ENCODE results near the gene KIRREL3.

KIRREL3 gene

DNA sequence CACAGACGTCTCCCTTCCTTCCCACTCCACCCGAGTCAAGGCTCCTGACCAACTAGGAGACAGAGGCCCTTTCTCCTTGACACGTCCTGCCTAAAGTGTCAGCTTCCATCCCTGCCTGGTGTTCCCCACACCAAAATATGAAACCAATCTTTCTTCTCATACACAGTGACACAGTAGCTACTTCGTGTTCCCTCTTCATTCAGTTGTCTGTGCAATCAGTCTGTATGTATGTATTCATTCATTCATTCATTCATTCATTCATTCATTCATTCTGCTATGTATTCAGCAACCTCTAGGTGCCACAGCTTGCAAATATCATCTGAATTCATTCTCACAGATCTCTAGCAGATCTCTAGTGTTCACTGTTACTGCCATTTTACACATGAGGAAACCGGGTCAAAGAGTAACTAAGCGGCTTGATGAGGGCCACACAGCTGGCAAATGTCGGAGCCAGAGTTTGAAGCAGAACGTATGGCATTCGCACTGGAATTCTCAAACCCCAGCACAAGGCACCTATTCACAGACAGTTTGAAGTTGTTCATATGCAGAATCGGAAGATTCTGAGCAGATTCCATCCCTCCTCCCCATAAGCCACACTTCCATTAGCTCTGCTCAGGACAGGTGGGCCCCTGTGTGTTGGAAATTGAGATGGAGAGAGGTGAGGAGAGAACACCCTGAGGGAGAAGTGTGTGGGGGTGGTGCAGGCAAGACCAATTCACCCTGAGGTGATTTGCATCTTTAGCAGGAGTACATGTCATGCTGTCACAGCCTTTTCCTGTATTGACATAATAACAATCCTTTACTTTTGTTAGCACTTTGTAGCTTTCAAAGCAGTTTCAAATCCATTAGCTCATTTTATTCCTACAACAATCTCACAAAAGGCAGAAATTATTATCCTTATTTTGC is 369.4 kb downstream of the KIRREL3 start:
- no peak for DNase-seq (ENCODE audit: low spot score)

DNA sequence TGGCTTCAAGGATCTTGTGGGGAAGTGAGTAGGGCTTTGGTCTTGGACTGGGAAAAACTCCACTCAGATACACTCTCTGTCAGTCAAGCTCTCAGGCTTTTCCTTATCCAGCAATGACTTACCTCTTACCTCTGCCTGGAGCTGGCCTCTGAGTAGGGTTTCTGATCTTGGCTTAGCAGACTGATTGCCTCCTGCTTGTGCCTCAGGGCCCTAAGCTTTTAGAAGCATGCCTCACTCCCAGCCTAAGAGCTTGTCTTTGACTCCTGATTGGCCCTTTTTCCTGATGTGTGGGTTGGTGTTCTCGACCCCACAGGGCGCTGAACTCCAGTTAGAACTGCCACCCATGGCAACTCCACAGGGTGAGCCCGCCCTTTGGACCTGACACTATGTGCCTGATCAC is 370.1 kb downstream of the KIRREL3 start:
- no peak for DNase-seq (ENCODE audit: low spot score)

DNA sequence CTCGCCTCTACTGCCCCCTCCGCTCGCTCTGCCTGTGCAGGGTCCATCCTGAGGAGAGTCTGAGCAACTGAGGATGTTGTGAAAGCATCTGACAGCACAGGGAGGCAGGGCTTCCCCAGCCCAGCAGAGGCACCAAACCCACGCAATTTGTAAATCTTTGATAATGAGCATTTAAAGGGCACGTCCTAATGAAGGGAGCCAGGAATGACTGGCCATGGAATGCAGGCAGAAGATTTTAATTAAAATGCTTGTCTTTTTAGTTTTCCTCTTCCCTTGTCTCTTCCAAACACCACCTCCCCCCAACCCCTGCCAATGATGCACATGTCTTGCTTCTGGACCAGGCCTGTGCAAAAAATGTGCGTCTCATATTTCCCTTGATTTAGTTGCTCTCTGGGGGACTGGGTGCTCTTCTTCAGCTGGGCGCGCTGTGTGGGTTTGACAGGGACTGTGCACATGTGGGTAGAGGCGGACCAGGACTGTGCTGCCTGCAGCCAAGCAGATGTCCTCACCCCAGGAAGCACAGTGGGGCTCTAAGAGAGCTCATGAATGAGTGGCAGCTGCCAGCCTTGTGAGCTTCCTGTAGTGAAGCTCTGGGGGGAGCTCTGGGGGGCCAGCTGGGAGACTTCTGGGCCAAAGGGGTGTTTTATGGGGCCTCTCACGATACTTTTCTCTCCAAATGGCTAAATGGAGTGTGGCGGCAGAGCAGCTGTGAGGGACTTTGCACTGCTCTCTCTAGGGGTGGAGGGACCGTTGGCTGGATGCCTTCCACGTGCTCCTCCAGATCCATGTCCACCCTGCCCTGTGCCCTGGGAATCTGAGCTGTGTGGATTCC is 371.6 kb downstream of the KIRREL3 start:
- no peak for DNase-seq (ENCODE audit: low spot score)

DNA sequence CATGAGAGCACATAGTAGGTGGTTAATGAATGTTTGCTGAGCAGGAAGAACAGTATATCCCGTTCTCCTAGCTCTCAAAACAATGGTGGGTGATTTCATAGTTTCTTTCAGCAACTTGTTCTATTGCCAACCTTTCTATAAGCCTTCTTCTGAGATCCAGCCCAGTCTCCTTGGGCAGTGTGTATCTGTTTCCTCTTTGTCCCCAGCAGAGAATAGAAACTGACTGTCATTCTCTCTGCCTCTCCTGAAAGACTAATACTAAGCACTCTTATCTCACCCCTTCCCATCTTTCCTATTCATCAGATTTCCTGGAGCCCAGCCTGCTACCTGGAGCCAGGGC is 372.1 kb downstream of the KIRREL3 start:
- DNase-seq (ENCODE audit: low spot score), result no peak

DNA sequence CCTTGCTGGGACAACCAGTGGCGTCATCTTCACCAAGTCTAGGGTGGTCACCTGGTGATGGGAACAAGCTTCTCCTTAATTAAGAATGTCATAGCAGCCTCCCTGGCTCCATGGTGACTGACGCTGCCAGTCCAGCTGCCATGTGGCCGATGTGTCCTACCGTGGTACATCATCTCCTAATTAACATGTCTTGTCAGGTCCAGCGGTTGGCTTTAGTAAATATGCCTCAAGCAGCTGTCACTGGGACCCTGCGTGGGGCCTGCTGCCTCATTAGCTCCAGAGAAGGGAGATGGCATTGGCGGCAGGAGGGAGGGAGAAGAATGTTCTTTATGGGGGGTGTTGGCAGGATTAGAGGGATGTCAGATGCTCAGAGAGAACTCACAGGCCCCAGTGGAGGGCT is 373.1 kb downstream of the KIRREL3 start:
- DNase-seq (ENCODE audit: low spot score), result no peak

DNA sequence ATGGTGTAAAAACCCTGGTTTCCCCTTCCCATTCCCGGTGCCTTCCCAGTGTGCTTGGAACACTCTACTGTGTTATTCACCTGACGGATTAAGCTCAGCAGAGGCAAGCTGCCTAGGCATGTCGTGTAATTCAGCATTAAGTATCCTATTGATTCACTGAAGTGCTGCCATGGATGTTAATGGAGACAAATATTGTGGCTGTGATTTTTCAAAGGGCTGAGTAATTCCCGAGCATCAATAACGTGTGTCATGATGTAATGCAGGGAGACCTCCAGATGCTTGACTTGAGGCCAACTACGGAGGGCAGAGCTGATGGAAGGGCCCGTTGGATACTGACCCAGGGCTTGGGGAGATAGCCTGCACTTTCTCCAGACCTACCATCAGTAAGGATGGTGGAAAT is 376.1 kb downstream of the KIRREL3 start:
- DNase-seq (ENCODE audit: low spot score), result no peak

DNA sequence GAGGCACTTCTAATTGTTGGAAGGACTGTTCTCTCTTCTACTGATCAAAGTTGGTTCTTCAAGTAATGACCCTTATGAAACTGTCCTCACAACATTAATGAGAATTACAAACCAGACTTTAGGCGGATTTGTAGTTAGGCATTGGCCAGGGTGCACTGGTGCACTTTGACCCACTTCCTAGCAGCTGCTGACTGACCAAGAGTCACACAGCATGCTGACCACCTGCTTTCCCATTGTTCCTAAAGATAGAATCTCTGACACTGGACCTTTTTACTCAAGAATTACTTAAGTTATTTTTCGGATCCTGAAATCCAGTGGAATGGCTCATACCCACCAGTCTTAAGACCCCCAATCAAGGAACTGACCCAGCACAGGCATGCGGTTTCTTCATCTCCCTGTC is 381.1 kb downstream of the KIRREL3 start:
- DNase-seq (ENCODE audit: low spot score), result no peak

DNA sequence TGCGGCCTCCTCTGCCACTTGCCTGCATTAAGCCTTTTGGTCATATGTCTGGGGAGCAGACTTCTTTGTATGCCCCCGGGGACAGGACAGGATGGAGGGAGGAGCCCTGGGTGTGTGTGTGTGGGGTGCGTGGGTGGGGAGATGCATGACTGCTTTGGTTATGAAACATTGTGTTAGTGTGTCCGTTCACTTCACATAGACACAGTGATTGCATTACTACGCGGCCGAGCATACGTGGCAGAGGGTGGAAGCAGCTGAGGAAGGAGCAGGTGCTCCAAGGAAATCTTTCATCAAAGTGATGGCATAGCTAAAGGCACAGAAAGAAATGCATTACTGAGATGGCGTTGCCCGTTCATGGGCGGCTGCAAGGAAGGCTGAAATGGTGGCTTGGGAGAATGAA is 384.7 kb downstream of the KIRREL3 start:
- DNase-seq (ENCODE audit: low spot score), result no peak

DNA sequence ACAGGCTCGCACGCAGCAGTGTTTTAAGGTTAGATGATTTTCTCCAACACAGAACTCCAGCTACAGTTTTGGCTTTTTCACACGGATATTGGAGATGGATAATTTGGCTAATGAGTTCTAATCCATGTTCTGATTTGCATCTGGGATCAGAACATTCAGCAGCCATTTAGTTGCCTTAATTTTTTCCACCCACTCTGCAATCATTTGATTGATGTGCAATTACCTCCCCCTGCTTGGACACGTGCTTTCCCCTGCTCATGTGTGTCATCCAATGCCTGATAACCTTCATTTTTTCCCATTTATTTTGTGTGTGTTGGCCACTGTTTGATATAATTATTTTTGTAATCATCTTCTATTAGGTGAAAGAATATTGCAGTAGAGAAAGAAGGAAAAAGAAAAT is 387.3 kb downstream of the KIRREL3 start:
- no peak for DNase-seq (ENCODE audit: low spot score)

DNA sequence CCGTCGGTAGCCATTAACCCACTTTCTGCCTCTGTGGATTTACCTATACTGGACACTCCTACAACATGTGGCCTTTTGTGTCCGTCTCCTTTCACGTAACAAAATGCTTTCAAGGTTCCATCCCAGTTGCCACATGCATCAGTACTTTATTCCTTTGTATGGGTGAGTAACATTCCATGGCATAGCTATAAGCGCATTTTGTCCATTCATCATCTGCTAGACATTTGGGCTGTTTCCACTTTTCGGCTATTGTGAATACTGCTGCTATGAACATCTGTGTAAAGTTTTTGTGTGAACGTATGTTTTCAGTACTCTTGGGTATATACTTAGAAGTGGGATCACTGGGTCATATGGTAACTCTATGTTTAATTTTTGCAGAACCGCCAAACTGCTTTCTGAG is 387.9 kb downstream of the KIRREL3 start:
- DNase-seq (ENCODE audit: low spot score), result no peak

DNA sequence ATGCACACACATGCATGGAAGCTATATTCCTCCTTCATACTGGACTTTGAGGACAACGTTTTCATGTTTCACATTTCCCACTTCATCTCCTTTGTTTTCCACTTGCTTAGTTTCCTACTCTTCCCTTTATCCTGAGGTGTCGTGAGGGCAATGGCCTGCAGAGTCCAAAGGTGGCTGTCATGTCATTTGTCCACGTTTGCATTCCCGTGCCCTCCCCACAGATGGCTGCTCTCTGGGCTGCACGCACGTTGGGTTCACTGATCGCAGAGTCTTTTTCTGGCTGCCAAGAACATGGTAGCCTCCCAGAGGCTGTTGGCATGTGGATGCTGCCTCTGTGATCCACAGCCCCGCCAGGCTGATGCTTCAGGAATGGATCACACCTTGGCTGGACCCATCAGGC is 389.1 kb downstream of the KIRREL3 start:
- no peak for DNase-seq (ENCODE audit: low spot score)

DNA sequence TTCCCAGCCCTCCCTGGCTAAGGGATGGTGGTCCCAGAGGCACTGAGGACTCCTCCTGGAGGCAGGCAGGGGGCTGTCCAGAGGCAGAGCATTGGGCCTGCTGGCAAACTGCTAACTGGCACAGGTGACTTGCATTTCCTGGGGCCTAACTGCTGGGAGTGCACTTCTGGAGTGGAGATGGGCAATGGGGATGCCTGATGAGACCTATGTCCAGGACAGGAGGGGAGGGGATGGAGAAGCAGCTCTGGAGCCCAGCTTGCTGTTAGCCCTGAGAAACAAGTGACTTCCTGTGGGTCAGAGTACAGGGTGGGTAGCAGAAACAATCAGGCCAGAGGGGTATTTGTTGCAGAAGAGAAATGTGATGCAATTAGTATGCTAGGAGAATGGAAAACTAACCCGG is 391.9 kb downstream of the KIRREL3 start:
- DNase-seq (ENCODE audit: low spot score), result no peak

DNA sequence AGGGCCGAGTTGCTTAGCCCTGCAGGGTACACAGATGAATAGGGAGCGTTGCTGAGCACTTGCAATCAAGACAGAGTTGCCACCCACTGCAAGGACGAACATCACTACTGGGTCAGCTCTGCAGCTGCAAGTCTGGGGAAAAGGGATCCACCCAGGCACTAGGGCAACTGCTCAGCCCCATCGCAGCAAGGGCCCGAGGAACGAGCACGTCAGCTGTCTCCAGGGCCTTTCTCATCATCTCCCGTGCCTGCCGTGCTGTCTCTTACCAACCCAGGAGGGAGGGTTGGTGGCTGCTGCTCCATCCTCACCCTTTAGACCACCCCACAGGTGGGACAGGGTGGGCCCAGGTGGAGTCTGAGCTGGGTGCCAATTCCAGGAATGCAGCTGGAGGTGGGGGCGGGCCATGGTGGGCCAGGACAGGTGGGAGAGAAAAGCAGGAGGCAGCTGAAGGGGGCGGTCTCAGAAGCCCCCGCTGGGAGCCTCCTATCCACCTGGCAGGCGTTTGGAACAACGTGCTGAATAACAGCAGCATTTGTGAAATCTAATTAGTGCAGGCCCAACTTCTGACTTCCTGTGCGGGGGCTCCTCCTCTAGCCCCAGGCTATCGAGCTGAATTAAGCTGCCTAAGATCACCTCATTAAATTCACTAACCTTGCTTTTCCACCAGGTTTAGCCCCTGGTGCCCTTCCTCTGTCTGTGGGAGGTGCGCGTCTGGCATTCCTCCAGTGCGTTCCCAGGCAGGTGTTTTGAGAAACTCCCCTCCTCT is 392.6 kb downstream of the KIRREL3 start:
- no peak for DNase-seq (ENCODE audit: low spot score)

DNA sequence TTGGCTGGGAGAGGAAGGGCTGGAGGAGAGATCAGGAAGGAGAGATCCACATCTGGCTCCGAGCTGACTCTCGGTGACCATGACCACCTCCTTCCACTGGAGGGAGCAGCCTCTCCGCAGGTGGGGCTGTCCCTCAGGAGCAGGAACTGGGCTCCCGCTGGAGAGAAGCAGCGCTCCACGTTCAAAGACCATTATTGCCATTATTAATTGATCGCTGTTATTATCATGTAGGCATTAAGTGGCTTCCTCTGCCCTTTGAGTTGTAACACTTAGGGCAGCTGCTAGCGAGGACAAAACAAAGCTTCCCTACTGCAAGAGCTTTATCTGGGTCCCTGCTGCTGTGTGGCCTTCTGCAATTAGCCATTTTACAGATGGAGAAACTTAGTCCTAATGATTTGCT is 393.2 kb downstream of the KIRREL3 start:
- DNase-seq (ENCODE audit: low spot score), result peak; percentile 61

DNA sequence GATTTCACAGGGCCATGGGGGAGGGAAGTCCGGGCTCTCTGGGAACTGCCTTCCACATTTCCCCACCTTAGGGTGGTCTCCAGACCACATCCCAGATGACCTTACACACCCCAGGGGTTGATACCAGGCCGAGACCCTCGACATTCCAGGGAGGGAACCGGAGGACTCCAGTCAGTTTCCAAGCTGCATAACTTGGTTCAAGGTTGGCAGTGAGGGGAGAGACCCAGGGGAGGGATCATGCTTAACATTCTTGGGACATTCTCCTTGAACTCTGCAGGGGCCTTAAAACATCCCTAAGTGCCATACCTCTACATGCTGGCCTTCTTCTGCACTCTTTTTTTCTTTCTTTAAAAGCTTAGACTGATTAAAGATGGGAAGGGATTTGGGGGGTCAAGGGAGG is 394.1 kb downstream of the KIRREL3 start:
- DNase-seq (ENCODE audit: low spot score), result no peak

DNA sequence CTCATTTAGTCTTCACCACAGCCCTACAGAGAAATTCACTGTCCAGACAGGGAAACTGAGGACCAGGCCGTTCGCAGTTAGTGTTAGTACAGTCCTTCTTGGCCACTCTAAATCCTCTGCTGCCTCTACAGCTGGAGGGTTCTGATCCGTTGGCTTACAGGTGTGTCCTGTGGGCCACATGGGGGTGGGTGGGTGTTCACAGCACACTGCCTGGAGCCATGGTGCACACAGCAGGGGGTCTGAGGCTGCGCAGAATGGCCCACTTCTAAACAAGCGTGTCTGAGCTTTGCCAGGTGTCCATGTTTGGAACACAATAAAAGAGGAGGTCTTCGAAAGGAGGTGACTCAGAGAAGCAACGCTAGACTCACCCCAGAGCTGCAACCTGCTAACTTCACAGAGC is 396.1 kb downstream of the KIRREL3 start:
- DNase-seq (ENCODE audit: low spot score), result no peak

DNA sequence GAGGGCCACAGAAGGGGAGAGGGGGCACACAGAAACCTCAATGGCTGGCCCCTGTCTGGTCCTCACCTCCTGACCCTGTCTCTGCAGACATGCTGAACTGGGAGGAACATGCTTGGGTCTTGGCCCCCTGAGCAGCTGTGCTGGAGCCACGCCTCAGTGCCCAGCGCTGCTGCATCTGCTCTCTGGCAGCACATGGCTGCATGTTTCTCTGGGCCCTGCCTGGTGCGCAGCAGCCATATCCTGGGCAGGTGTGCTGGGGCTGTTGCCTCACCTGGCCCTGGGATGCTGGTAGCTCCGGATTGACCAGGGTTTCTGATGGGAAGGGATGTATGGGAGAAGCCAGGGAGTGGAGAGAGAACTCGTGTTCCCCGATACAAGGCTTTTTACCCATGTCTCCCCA is 397.1 kb downstream of the KIRREL3 start:
- no peak for DNase-seq (ENCODE audit: low spot score)

DNA sequence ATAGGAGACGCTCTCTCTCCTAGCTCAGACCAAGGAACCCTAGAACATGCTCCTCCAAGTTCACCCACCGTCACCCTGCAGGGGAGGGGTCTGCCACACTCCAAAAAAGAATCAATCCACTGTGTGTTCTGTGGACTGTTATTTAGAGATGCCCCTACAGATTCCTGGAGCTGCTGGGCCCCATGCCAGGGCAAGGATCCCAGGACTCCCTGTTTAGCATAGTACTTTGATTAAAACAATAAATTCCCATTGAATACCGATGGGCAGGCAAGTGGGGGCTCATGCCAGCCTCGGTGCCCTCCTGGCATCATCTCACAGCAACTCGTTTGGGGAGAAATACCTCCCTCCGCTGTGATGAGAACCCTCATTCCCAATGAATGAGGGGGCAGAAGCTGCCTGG is 397.6 kb downstream of the KIRREL3 start:
- no peak for DNase-seq (ENCODE audit: low spot score)

DNA sequence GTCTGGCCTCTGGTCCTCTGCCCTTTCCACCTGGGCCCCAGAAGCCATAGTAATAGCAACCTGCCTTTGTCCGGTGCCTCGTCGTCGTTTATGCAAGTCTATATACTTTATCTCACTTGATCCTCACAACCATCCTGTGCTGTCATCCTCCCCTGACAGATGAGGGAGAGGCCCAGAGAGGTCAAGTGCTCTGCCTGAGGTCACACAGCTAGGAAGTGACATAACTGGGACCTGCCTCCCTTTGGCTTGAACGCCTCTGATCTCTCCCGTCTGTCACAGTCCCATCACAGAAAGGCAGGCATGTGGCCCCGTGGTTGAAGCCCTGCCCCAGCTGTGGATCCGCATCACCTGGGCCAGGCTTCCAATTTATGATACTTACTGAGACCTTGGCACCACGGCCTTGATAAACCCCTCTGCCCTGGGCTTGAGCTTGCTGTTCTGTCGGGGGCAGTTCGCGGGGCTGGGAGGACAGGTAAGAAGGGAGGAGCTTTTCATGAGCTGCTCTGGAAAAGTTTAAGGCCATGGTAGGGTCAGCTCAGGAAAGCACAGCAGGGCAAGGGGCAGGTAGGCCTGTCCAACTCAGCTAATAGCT is 398.1 kb downstream of the KIRREL3 start:
- DNase-seq (ENCODE audit: low spot score), result no peak

DNA sequence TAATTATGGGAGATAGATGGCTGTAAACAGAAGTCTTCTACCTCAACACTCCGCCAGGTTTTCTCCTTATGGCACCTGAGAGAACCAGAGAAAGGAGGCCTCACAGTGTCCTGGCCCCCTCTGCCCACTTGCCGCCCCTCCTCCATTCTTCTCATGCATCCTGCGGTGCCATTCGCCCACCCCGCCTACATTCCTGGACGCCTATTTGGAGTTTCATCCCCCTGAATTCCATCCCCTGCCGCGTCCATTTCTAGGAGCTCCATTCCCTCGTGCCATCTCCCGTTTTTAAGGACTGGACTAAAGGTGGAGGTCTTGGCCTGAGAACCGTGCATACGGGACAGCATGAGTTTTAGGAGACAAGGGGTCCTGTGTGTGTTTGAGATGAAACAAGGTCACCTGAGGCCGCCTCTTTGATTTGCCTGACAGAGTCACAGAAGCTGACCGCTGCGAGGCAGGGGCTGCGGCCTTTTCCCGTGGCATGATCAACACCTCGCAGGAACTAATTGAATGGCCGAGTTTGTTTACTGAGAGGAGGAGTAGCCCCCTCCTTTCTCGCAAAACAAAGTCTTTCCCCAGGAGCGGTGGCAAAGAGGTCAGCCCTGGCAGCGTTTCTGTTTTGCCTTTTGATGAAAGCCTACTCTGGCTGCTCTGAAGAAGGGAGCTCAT is 398.9 kb downstream of the KIRREL3 start:
- DNase-seq (ENCODE audit: low spot score), result peak; percentile 69

DNA sequence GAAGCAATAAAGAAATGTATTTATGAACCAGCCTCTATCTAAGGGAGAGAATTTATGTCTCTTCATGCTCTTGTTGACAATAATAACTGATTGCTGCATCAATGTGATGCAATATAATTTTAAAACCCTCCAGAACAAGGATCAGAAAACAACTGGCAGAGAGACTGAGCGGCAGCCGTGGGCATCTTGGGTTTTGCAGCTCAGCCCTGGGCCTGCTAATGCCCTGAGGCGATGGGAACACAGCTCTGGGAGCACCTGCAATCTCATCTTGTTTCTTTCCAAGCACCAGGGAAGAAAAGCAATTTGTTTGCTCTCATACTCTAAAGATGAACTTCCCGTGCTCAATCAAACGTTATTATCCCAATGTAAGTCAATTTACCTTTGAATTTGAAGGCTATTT is 399.4 kb downstream of the KIRREL3 start:
- no peak for DNase-seq (ENCODE audit: low spot score)
